HCT116 (cell line): ENCODE measurements around the gene CHEK2. TPM values are rescaled to one million over a fixed set of nuclear protein-coding genes. Genes with fewer than 3 reads are reported as not detected.
A peak's percentile ranks its signal among the peaks of the same experiment; 100 is the strongest.

Experiments
- ATAC-seq: fragments of 200-7000 bp; cut with Tn5 transposase; 2 replicates; pipeline ENCODE4 v1.9.1; 2020; ENCODE audit warnings: mild to moderate bottlenecking, moderate library complexity
- BruUV-seq: library from RNA; stranded (reverse); fragments of 400-500 nt; replicated peaks from 2 replicates; lab custom pipeline; 2021; lab: Mats Ljungman, UMichigan
- CTCF ChIA-PET: fragments of 300-600 bp; sonication (Branson Sonifier 250); formaldehyde crosslinking; loops from one replicate; lab custom pipeline; 2021; ENCODE audit warnings: antibody characterized with exemption; lab: Charles Lee
- POLR2A ChIA-PET: fragments of 300-600, 350-600 bp; sonication (Branson Sonifier 250); formaldehyde crosslinking; loops from one replicate; lab custom pipeline; 2021; ENCODE audit warnings: antibody characterized with exemption; lab: Charles Lee
- RAD21 ChIA-PET, 2 experiments: fragments of 300-600 bp; sonication (Branson Sonifier 250); formaldehyde crosslinking; loops; one replicate each; lab custom pipeline; 2023; ENCODE audit warnings: low total read pairs in 2 of 2; ENCODE audit not compliant: uncharacterized antibody in 2 of 2, unreplicated experiment in 2 of 2, low non-redundant PET in 1 of 2; lab: Charles Lee
- DNase-seq: peaks from one replicate; pipeline ENCODE4 v3.0.0-alpha.2; 2010; ENCODE audit warnings: low read depth, low spot score
- H2AFZ ChIP-seq: fragments of 200-600 bp; shearing (Covaris generic), sonication (generic); 2 replicates; pipeline ENCODE4 v1.6.1; 2017; ENCODE audit warnings: low read depth, mixed run types, mixed read lengths, antibody characterized with exemption, low read length; ENCODE audit not compliant: poor library complexity, severe bottlenecking
- H3K27ac ChIP-seq: 2 replicates; pipeline ENCODE4 v1.5.1; 2012; ENCODE audit warnings: low read depth, low read length
- H3K27me3 ChIP-seq: fragments of 200-600 bp; sonication (generic); 2 replicates; pipeline ENCODE4 v1.6.1; 2016; ENCODE audit warnings: mixed run types, low read length, mixed read lengths; ENCODE audit not compliant: insufficient read depth
- H3K36me3 ChIP-seq, 2 experiments: fragments of 200-500 bp in 1 of 2; fragments of 200-600 bp in 1 of 2; sonication (Bioruptor generic) in 1 of 2; sonication (generic) in 1 of 2; 2 replicates each; pipeline versions ENCODE4 v1.5.1 to v1.6.1; 2014 to 2016; ENCODE audit warnings: low read length in 2 of 2, inconsistent platforms in 1 of 2, mixed read lengths in 1 of 2, mixed run types in 1 of 2; ENCODE audit not compliant: insufficient read depth in 2 of 2, control insufficient read depth in 1 of 2
- H3K4me1 ChIP-seq, 2 experiments: fragments of 200-600 bp in 1 of 2; sonication (generic) in 1 of 2; 2 replicates each; pipeline versions ENCODE4 v1.5.1 to v1.6.1; 2012 to 2017; ENCODE audit warnings: low read length in 2 of 2, inconsistent platforms in 1 of 2, mild to moderate bottlenecking in 1 of 2, mixed read lengths in 1 of 2, mixed run types in 1 of 2, moderate library complexity in 1 of 2; ENCODE audit not compliant: insufficient read depth in 2 of 2, control insufficient read depth in 1 of 2
- H3K4me2 ChIP-seq: fragments of 200-600 bp; sonication (generic); 2 replicates; pipeline ENCODE4 v1.6.1; 2017; ENCODE audit warnings: mixed run types, low read length, mixed read lengths
- H3K4me3 ChIP-seq, 2 experiments: fragments of 200-600 bp in 1 of 2; sonication (generic) in 1 of 2; replicated peaks in 1 of 2; 2 replicates each; pipeline ENCODE4 v1.5.1; 2011 to 2016; ENCODE audit warnings: low read length in 2 of 2, control low read depth in 1 of 2, low read depth in 1 of 2, mild to moderate bottlenecking in 1 of 2, mixed read lengths in 1 of 2, mixed run types in 1 of 2
- H3K79me2 ChIP-seq: fragments of 200-600 bp; sonication (generic); 2 replicates; pipeline ENCODE4 v1.6.1; 2017; ENCODE audit warnings: mild to moderate bottlenecking, mixed run types, low read length, moderate library complexity, mixed read lengths; ENCODE audit not compliant: insufficient read depth
- H3K9ac ChIP-seq: fragments of 200-600 bp; sonication (generic); 2 replicates; pipeline ENCODE4 v1.6.1; 2016; ENCODE audit warnings: low read length, mixed read lengths
- H3K9me2 ChIP-seq: fragments of 200-600 bp; sonication (generic), shearing (Covaris generic); 2 replicates; pipeline ENCODE4 v1.6.1; 2017; ENCODE audit warnings: mixed run types, mild to moderate bottlenecking, moderate library complexity; ENCODE audit not compliant: insufficient read depth
- H3K9me3 ChIP-seq, 2 experiments: fragments of 200-500 bp in 1 of 2; fragments of 200-600 bp in 1 of 2; sonication (Bioruptor generic) in 1 of 2; sonication (generic) in 1 of 2; 2 replicates each; pipeline ENCODE4 v1.6.1; 2014 to 2017; ENCODE audit warnings: low read length in 2 of 2, mixed read lengths in 2 of 2, inconsistent platforms in 1 of 2, low read depth in 1 of 2, mild to moderate bottlenecking in 1 of 2, mixed run types in 1 of 2, moderate library complexity in 1 of 2; ENCODE audit not compliant: control insufficient read depth in 1 of 2, insufficient read depth in 1 of 2
- H4K20me1 ChIP-seq: fragments of 200-600 bp; sonication (generic), shearing (Covaris generic); 2 replicates; pipeline ENCODE4 v1.6.1; 2017; ENCODE audit warnings: mixed run types, mild to moderate bottlenecking, moderate library complexity; ENCODE audit not compliant: insufficient read depth
- CBX3 ChIP-seq: IDR thresholded peaks from 2 replicates; pipeline ENCODE4 v1.6.1; 2012; ENCODE audit warnings: low read depth
- EGR1 ChIP-seq: IDR thresholded peaks from 2 replicates; pipeline ENCODE4 v1.6.1; 2012; ENCODE audit warnings: low read depth
- ELF1 ChIP-seq: IDR thresholded peaks from 2 replicates; pipeline ENCODE4 v1.6.1; 2012; ENCODE audit warnings: low read depth, borderline replicate concordance
- FOSL1 ChIP-seq: IDR thresholded peaks from 2 replicates; pipeline ENCODE4 v1.6.1; 2012; ENCODE audit warnings: low read depth
- POLR2A ChIP-seq: IDR thresholded peaks from 2 replicates; pipeline ENCODE4 v1.7.0; 2011; ENCODE audit warnings: borderline replicate concordance; ENCODE audit not compliant: insufficient read depth, insufficient read length; ENCODE audit errors: extremely low read depth
- RAD21 ChIP-seq: IDR thresholded peaks from 2 replicates; pipeline ENCODE4 v1.6.1; 2012; ENCODE audit warnings: low read depth, mild to moderate bottlenecking
- SRF ChIP-seq: IDR thresholded peaks from 2 replicates; pipeline ENCODE4 v1.6.1; 2012; ENCODE audit warnings: low read depth
- TCF7L2 ChIP-seq: IDR thresholded peaks from 2 replicates; pipeline ENCODE4 v1.7.0; 2011; ENCODE audit warnings: borderline replicate concordance, inconsistent platforms; ENCODE audit not compliant: insufficient read depth, insufficient read length; ENCODE audit errors: extremely low read depth
- YY1 ChIP-seq: IDR thresholded peaks from 2 replicates; pipeline ENCODE4 v1.6.1; 2011; ENCODE audit warnings: low read length, low read depth, moderate library complexity, mild to moderate bottlenecking; ENCODE audit not compliant: insufficient replicate concordance; ENCODE audit errors: extremely low read depth
- intact Hi-C: fragments of 100-400 bp; cut with micrococcal nuclease; formaldehyde crosslinking; loops from 2 replicates; pipeline ENCODE4 v1.10.0; 2022
- total RNA-seq: library from RNA; stranded (reverse); gene quantifications from one replicate; pipeline ENCODE4 v1.2.1, GENCODE V29; 2021; ENCODE audit not compliant: unreplicated experiment
- TF ChIP-seq, protein P1 (sequence below): IDR thresholded peaks from 2 replicates; pipeline ENCODE4 v1.6.1; 2012

CHEK2 gene
- total RNA-seq, 1 experiment from 2014 or later = 47.1 TPM

DNA sequence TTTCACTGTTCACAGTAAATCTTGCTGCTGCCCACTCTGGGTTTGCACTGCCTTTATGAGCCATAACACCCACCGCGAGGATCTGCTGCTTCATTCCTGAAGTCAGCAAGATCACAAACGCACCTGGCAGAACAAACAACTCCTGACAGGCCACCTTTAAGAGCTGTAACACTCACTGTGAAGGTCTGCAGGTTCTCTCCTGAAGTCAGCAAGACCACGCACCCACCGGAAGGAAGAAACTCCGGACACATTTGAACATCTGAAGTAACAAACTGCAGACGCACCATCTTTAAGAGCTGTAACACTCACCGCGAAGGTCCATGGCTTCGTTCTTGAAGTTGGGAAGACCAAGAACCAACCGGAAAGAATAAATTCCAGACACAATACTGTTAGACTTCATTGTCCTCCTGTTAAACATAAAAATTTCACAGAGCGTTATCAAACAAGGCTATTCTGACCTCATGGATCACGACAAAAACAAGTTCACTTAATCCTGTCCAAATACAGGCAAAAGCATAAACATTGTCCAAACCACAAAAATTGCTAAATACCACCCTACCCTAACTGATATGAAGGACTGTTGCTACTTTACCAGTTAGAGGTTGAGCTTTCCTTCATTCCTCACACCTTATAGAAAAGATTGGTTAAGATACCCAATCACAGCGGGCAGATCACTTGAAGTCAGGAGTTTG, 27.9 kb upstream of the CHEK2 start:
- CTCF ChIA-PET = no interaction called here

DNA sequence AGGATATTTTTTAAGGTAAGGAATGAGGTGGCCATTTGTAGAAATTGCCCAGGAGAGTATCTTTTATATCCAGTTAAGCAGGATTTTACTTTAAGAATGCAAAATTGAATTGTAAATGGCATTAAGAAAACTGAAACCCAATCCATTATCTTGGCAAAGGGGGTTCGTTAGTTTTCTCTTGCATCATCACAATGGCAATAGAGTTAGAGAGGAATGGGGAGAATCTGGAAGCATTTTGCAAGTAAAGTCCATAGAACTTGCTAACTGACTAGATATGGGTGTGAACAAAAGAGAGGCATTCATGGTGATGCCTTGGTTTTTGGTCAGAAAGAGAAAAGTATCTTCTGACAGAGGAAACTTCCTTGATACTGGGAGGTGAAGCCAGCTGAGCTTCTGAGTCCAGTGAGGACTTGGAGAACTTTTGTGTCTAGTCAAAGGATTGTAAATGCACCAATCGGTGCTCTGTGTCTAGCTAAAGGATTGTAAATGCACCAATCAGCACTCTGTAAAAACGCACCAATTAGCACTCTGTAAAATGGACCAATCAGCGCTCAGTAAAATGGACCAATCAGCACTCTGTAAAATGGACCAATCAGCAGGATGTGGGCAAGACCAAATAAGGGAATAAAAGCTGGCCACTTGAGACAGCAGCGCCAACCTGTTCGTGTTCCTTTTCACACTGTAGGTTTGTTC, 27.2 kb upstream of the CHEK2 start:
- ChIA-PET POLR2A (no interaction called here), CTCF (no interaction called here), RAD21 (interaction anchor here in 1 of 2 experiments (0.8 kb wide), 1 partner anchor 34 kb away, joined by 5 read pairs; no protein-coding TSS in a partner anchor)
- Histone ChIP-seq H3K9me3 (peaks cover 0 to 3% of the 10 kb centered on the region in 2 experiments; a peak in 1 of 4 replicates), H3K79me2 (peaks cover 9% of the 10 kb centered on the region), H3K27ac (no peak overlapping the region), H3K9me2 (no peaks in the 10 kb centered on the region), H3K36me3 (no peaks in the 10 kb centered on the region), H3K4me2 (no peak overlapping the region), H3K4me1 (peaks cover 0 to 9% of the 10 kb centered on the region in 2 experiments; a peak in 3 of 4 replicates), H3K9ac (no peak overlapping the region), H3K4me3 (no peak overlapping the region), H3K27me3 (no peaks in the 10 kb centered on the region), H2AFZ (no peak overlapping the region), H4K20me1 (no peaks in the 10 kb centered on the region)
- no peak for DNase-seq
- intact Hi-C loops = no loop called here
- TF ChIP-seq EGR1 (no peak), SRF (0 out of 2 replicates have a peak, but pooled peaks have one; percentile 41)
- ATAC-seq = no peak
- BruUV-seq = no TSS peak

More for the DNA sequence above, 27.9 kb upstream of the CHEK2 start:
- peaks cover 0 to 3% of the 10 kb centered on the region in 2 experiments; a peak in 1 of 4 replicates for H3K9me3 ChIP-seq
- intact Hi-C loops = no loop called here
- H3K4me1 ChIP-seq = peaks cover 0 to 12% of the 10 kb centered on the region in 2 experiments; a peak in 3 of 4 replicates
- BruUV-seq = no TSS peak
- ChIA-PET RAD21 (no interaction called here), POLR2A (no interaction called here)
- H3K79me2 ChIP-seq = peaks cover 16% of the 10 kb centered on the region
- H3K9me2 ChIP-seq = no peaks in the 10 kb centered on the region
- no peak overlapping the region for H2AFZ ChIP-seq
- ATAC-seq (no peak), DNase-seq (no peak)
- no peaks in the 10 kb centered on the region for H3K27me3 ChIP-seq
- no peak for TF ChIP-seq YY1
- no peak for TF ChIP-seq RAD21
- no peak for TF ChIP-seq TCF7L2
- TF ChIP-seq CBX3 = no peak
- no peak for TF ChIP-seq ELF1
- no peak for TF ChIP-seq POLR2A
- TF ChIP-seq, protein P1, sequence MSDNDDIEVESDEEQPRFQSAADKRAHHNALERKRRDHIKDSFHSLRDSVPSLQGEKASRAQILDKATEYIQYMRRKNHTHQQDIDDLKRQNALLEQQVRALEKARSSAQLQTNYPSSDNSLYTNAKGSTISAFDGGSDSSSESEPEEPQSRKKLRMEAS = no peak
- no peak for TF ChIP-seq FOSL1
- H3K36me3 ChIP-seq = no peaks in the 10 kb centered on the region; a peak in 1 of 4 replicates
- no peak overlapping the region for H3K4me2 ChIP-seq
- H3K27ac ChIP-seq = no peak overlapping the region
- H3K4me3 ChIP-seq = no peak overlapping the region
- no peak overlapping the region for H3K9ac ChIP-seq
- no peaks in the 10 kb centered on the region for H4K20me1 ChIP-seq
